ENCODE results near the gene CCDC12.

The CCDC12 gene

DNA sequence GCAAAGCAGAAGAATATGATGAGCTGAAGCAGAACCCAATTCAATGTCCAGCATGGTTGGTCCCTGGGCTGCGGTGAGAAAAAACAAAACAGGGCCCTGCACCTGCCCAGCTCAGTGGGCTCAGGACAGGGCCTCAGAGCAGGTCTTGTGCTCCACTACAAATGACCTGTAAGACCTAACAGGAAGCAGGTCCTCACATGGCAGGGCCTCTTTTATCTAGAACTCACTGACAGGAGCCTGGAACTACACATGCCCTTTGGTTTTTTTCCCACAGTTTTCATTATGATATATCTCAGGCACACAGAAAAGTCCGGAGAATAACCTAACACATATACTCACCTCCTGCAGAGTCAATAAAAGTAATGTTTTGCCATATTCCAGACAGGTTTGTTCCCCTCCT is 38.4 kb downstream of the CCDC12 start:
- TF ChIP-seq ZFX (IDR thresholded peaks at IDR 0.05) (no peak), CTCF (conservative IDR thresholded peaks at IDR 0.05) (no peak)
- H3K27ac ChIP-seq = no peak overlapping the region

DNA sequence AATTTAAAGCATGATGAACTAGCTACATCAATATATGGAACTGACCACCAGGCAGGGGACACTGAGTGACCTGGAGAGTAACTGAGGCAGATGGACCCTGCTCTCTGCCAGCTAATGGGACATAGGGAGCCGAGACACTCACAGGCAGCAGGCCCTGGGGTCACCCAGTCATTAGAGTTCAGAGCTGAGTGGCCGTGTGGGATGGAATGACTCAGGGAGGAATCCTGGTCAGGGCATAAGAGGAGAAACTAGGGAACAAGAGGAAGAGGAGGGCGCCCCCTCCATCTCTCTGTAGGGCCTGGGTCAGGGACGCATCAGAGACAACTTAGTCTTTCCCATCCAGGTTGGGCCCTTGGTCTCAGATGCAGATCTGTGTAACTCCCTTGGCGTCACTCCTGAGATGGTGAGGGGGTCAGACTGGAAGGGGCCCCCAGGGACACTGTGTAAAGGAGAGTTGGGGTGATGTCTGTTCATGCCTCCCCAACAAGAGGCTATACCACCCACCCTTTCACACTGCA is 39.8 kb downstream of the CCDC12 start:
- no peak overlapping the region for H3K27ac ChIP-seq
- TF ChIP-seq CTCF (conservative IDR thresholded peaks at IDR 0.05) (no peak), ZFX (IDR thresholded peaks at IDR 0.05) (no peak)

DNA sequence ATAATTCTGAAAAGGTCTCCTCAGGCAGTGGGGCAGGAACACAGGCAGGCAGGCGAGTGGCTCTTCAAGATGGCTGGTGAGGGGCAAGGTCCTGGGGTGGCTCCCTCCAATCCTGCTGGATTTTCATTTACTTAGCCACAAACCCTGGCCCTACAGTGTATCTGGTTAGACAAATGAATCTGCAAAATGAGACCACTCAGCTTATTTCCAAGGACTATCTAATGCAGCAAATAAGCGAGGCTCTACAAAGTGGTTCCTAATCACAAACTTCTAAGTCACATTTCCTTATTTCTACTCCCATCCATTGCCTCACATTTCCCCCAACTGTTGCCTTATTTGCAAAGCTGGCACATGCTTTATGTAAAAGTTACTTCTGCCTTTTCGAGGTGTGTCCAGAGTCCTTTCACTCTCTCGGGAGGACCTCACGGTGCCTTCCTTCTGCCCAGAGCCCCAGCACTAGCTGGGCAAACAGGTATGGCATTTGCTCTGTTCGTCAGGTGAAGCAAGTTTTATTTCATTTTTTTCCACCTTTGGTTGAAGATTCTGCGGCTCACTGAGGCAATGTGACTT is 40.5 kb downstream of the CCDC12 start:
- TF ChIP-seq ZFX (IDR thresholded peaks at IDR 0.05) (no peak), CTCF (conservative IDR thresholded peaks at IDR 0.05) (no peak)
- no peak overlapping the region for H3K27ac ChIP-seq

- no peak overlapping the region for H3K27ac ChIP-seq
- no peak for TF ChIP-seq CTCF (conservative IDR thresholded peaks at IDR 0.05)
- no peak for TF ChIP-seq ZFX (IDR thresholded peaks at IDR 0.05)
Observed at GRCh38 chr3:46935168-46935858, 41.2 kb downstream of the CCDC12 start.

DNA sequence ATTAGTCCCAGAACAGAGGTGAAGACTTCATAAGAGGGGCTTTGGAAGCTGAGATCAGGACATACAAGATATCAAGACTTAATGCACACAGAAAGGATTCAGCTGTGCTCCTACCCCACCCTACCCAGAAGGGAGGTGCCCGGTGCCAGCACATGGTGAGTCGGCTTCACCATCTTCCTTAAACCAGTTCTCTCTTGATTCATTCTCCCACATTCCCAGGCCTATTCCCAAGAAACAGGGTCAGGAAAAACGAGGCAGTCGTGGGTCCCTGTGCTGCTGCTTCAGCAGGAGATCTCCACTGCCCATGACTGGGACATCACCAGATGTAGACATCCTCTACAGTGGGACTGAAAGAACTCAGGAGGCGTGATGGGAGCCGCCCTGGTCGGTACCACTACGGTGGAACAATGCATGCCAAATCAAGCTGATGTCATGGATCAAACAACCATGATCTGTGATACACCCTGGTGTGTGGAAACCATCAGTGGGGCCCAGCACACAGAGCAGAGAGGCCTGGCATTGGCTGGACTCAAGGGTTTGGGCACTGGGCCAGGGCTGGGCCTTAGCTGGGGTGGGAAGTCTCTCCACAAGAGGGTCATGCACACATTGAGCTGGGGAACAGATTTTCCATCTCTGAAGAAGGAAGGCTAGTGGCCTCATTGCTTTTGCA is 41.9 kb downstream of the CCDC12 start:
- TF ChIP-seq CTCF (conservative IDR thresholded peaks at IDR 0.05) = no peak
- no peak for TF ChIP-seq ZFX (IDR thresholded peaks at IDR 0.05)
- H3K27ac ChIP-seq = no peak overlapping the region

- TF ChIP-seq ZFX (IDR thresholded peaks at IDR 0.05) (no peak), CTCF (conservative IDR thresholded peaks at IDR 0.05) (no peak)
- H3K27ac ChIP-seq = no peak overlapping the region
Observed at GRCh38 chr3:46934072-46934471, 42.5 kb downstream of the CCDC12 start.

DNA sequence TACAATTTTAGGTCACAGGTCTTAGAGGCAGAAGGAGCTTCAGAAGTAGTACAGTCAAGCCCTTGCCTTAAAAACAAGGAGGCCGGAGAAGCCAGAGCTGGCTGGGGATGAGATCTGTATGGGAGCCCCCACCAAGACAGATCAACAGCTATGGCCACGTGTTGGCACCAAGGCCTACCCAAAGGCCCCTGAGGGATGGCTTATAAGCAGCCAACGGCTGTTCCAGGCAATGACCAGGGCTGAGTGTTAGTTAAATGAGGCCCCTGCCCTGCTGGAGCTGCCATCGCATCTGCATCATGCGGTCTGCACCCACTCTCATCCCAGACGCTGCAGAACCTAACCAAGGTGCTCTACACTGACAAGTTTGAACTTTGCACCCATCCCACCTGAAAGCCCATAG is 43.3 kb downstream of the CCDC12 start:
- TF ChIP-seq ZFX (IDR thresholded peaks at IDR 0.05) (no peak), CTCF (conservative IDR thresholded peaks at IDR 0.05) (no peak)
- H3K27ac ChIP-seq = no peak overlapping the region
